Suppressor macrophage (primary cell): Measurements from ENCODE around the gene TENM4.
A peak's percentile ranks its signal among the peaks of the same experiment; 100 is the strongest.

Source experiments
- DNase-seq, 4 experiments: peaks; one replicate each; pipeline ENCODE4 v3.0.0-alpha.2; 2020 to 2022

TENM4 gene

GRCh38 chr11:78954696-78955095, 486.1 kb downstream of the TENM4 start:
- no peak for DNase-seq

DNA sequence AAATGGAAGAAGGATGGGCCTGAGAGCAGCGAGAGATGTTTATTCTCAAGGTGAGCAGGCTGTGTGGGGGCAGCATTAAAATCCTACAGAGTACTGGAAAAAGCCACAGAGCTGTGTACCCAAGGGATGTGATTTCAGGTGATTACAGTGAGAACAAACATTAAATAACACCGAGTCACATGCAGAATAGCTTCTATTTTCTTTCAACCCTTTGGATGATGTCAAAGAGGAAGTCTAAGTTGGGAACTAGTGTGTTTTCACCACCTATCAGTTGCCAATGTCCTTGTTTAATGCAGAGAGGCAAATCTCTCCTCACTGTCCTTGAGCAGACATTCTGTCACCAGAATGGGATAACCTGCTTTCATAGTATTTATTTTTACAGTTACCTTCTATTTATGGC, 486.6 kb downstream of the TENM4 start:
- peak in 2 of 4 experiments; percentile 9 to 42 for DNase-seq

DNA sequence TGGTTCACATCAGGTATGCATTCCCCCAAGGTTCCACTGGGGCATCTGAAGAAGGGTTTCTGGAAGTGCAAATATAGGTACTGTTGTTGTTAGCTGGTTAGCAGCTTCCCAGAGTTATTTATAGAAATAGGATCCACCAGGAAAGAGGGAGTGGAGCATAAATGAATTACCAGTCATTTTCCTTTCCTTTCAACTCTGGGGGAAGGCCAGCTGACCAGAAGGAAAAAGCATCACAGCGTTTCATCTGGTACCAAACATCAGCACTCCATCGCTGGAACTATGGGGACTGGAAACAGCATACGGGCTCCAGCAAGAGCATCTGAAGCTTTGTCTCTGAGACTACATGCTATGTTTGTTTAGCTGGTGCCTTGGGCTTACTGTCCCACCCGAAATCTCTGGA, 487.9 kb downstream of the TENM4 start:
- DNase-seq, result no peak

- DNase-seq, result no peak
Measured at GRCh38 chr11:78952175-78952574, 488.7 kb downstream of the TENM4 start.

- no peak for DNase-seq
Measured at GRCh38 chr11:78949976-78950690, 490.7 kb downstream of the TENM4 start.

GRCh38 chr11:78946945-78947902, 493.6 kb downstream of the TENM4 start:
- no peak for DNase-seq

- DNase-seq, result no peak
Measured at GRCh38 chr11:78943841-78944240, 497.0 kb downstream of the TENM4 start.

- no peak for DNase-seq
Measured at GRCh38 chr11:78943154-78943553, 497.7 kb downstream of the TENM4 start.

- DNase-seq, result no peak
Measured at GRCh38 chr11:78941226-78941851, 499.5 kb downstream of the TENM4 start.

DNA sequence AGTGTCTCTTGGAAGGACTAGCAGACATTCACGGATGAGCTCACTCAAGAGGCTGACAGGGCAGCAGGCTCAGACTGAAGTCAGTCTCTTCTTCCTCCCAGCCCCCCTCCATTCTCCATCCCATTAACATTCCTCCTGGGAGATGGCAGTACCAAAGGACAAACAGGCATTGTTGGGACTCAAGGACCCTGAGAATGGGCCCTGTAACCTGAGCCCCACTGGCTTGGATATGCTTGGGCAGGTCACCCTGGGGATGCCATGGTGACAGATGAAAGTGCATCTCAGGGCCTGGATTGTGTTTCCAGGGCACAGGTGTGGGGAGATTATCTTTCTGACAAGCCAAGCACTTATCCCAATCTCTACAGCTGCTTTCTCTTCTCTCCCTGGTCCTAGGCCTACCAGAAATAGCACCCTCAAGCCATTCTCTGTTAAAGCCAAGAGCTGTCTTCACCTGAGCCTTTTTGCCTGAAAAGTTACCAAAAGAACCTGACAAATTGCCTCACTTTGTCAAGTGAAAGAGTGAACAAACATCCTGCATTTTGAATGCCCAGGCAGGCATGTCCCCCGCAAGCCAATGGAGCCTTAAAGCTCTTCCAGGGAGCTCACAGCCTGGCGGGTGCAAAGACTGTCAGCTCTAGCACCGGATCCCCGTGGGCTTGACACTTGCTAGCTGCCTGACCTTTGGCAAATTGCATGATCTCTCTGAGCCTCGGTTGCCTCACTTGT, 500.2 kb downstream of the TENM4 start:
- no peak for DNase-seq

- no peak for DNase-seq
Measured at GRCh38 chr11:78938971-78939370, 501.9 kb downstream of the TENM4 start.

DNA sequence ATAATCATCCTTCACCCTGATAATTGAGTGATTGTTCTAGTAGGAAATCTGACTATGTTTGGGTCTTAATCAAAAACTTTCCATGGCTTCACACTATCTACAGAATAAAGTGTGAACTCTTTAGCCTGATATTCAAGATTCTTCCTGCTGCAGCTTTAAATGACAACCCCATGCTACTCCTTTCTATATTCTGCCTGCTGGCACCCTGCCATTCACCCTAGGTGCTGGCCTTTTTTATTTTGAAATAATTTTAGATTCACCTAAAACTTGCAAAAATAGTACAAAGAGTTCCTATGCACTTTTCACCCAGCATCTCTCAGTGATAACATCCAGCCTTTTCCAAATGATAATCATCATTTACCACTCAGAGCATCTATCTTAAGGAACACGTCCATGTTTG, 502.8 kb downstream of the TENM4 start:
- DNase-seq, result no peak

DNA sequence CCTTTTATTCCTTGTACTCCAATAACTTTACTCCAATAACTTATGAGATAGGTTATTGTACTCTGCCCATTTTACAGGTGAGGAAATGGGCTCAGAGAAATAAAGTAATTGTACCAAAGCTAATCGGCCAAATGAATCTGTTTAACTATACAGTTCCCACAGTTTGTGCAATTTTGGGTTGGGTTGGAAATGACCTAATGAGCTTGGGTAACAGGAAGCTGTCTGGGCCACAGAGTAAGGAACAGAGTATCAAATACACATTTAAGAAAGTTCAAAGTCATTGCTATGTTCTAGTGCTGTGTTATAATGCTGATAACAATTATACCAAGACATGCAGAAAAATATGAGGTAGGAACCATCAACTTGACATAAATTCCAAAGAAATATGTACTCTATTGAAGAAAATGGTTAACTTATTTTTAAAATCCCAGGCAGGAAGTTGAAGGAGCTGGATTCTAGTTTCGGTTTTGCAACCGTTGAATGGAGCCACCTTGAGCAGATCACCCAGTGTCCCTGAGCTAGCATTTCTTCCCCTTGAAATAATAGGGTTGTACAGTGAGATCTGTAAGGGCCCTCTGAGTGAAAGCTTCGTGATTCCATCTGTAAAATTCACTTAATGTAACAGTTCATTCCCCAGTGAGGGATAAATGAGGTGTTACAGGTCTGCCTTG, 505.3 kb downstream of the TENM4 start:
- DNase-seq, result peak; percentile 28 to 72 (median 49)

- DNase-seq, result no peak
Measured at GRCh38 chr11:78933350-78933749, 507.5 kb downstream of the TENM4 start.

DNA sequence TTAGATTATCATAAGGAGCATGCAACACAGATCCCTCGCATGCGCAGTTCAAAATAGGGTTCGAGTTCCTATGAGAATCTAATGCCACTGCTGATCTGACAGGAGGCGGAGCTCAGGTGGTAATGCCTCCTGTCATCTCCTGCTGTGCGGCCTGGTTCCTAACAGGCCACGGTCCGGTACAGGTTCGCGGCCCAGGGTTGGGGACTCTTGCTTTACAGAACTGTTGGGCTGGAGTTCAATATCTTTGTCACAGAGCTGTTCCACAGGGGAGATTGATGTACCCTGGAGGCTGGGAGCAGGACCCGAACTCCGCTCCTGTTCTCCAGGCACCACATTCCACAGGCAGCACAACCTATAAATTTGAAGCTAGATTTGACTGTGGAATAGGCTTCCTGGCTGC, 508.1 kb downstream of the TENM4 start:
- DNase-seq, result no peak

- no peak for DNase-seq
Measured at GRCh38 chr11:78931891-78932290, 508.9 kb downstream of the TENM4 start.

GRCh38 chr11:78930810-78931523, 509.9 kb downstream of the TENM4 start:
- no peak for DNase-seq

- DNase-seq, result no peak
Measured at GRCh38 chr11:78929906-78930220, 511.0 kb downstream of the TENM4 start.

DNA sequence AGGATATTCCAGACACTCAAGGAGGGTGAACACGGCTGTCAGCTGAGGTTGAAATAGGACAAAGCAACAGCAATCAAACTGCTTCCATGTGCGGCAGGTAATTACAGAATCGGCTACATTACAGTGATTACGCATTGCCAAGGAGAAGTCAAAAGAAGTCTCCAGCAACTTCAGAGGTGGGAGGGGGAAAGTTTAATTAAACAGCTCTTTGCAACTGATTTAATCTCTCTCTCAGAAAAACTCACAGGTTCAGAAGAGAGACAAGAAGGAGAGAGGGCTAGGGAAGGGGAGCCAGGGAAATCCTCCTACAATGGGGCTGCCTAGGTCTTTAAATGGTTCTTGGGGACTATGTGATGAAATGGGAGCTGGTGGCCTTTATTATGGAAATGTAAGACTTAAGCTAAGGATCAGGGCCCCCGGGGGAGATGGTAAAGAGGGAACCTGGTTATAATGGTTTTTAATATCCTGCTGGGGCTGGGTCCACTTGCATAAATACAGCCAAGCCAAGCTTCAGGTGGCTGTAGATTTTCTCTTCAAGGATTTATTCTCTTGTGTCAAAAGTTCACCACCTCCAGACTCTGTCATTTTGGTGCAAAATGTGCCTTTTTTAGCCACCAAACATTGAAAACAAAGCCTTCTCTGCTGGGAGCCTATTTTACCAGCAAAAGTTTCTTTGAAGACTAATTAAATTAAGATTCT, 511.5 kb downstream of the TENM4 start:
- no peak for DNase-seq

DNA sequence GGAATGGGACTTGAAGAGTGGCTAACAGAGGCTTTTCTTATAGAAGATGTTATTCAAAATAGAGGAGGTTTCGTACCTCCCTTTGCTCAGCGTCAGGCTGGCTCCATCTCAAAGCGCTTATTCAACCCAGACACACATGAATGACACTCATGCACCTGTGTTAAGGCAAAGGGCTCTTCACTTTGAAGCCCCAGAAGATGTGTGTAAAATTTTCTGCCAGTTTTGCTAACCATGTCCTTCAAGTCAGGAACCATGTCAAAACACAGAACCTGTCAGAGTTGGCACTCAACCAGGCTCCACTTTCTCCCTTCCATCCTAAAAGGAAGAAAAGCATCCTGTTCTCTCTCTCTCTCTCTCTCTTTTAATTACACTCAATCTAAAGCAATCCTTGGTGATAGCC, 513.3 kb downstream of the TENM4 start:
- DNase-seq, result no peak
